GM23248 (cell line): ENCODE results near the gene DNAI1. TPM values are rescaled to one million over a fixed set of nuclear protein-coding genes. Genes with fewer than 3 reads are reported as not detected.

Experiments used
- DNase-seq: peaks from one replicate; pipeline ENCODE4 v3.0.0-alpha.2; 2015
- H2AFZ ChIP-seq: fragments of 200-600 bp; sonication (generic); 2 replicates; pipeline ENCODE4 v1.6.1; 2016; ENCODE audit warnings: antibody characterized with exemption
- H3F3A ChIP-seq: fragments of 200-600 bp; sonication (generic); 2 replicates; pipeline ENCODE4 v1.6.1; 2016; ENCODE audit warnings: mild to moderate bottlenecking, antibody characterized with exemption, mixed run types; ENCODE audit not compliant: insufficient read depth
- H3K27ac ChIP-seq: fragments of 200-600 bp; sonication (generic); 2 replicates; pipeline ENCODE4 v1.5.1; 2016; ENCODE audit warnings: mild to moderate bottlenecking
- H3K27me3 ChIP-seq: fragments of 200-600 bp; sonication (generic); replicated peaks from 2 replicates; pipeline ENCODE4 v1.6.1; 2016; ENCODE audit warnings: mild to moderate bottlenecking; ENCODE audit not compliant: insufficient read depth
- H3K36me3 ChIP-seq: fragments of 200-600 bp; sonication (generic); 2 replicates; pipeline ENCODE4 v1.6.1; 2016; ENCODE audit warnings: low read depth, mild to moderate bottlenecking
- H3K4me1 ChIP-seq: fragments of 200-600 bp; sonication (generic); 2 replicates; pipeline ENCODE4 v1.6.1; 2016; ENCODE audit warnings: mild to moderate bottlenecking; ENCODE audit not compliant: insufficient read depth
- H3K4me2 ChIP-seq: fragments of 200-600 bp; sonication (generic); one replicate; pipeline ENCODE4 v1.6.1; 2016; ENCODE audit warnings: mild to moderate bottlenecking; ENCODE audit not compliant: unreplicated experiment
- H3K4me3 ChIP-seq: fragments of 200-600 bp; sonication (generic); 2 replicates; pipeline ENCODE4 v1.5.1; 2016; ENCODE audit warnings: mild to moderate bottlenecking
- H3K79me2 ChIP-seq: fragments of 200-600 bp; sonication (generic); 2 replicates; pipeline ENCODE4 v1.6.1; 2016; ENCODE audit warnings: mild to moderate bottlenecking; ENCODE audit not compliant: insufficient read depth
- H3K9ac ChIP-seq: fragments of 200-600 bp; sonication (generic); 2 replicates; pipeline ENCODE4 v1.6.1; 2016; ENCODE audit warnings: mild to moderate bottlenecking
- H3K9me2 ChIP-seq: fragments of 200-600 bp; sonication (generic); 2 replicates; pipeline ENCODE4 v1.6.1; 2016; ENCODE audit warnings: mixed run types, mild to moderate bottlenecking, moderate library complexity; ENCODE audit not compliant: insufficient read depth
- H3K9me3 ChIP-seq: fragments of 200-600 bp; sonication (generic); one replicate; pipeline ENCODE4 v1.6.1; 2017; ENCODE audit warnings: low read depth
- H4K20me1 ChIP-seq: fragments of 200-600 bp; sonication (generic); 2 replicates; pipeline ENCODE4 v1.6.0; 2016; ENCODE audit not compliant: insufficient read depth
- EZH2 ChIP-seq: fragments of 200-600 bp; sonication (generic); IDR thresholded peaks from 2 replicates; pipeline ENCODE4 v1.6.1; 2018; ENCODE audit warnings: antibody characterized with exemption, mild to moderate bottlenecking; ENCODE audit not compliant: insufficient read depth, poor library complexity, severe bottlenecking
- EZH2phosphoT487 ChIP-seq: fragments of 200-600 bp; sonication (generic); IDR thresholded peaks from 2 replicates; pipeline ENCODE4 v1.6.1; 2018; ENCODE audit warnings: antibody characterized with exemption, moderate library complexity, mild to moderate bottlenecking, low read depth; ENCODE audit not compliant: insufficient read depth
- WGBS, 2 experiments: methylation state at CpG; one replicate each; pipeline ENCODE4 v1.1.6; 2015 to 2017; ENCODE audit warnings: low lambda C conversion rate in 2 of 2, low coverage in 1 of 2; ENCODE audit errors: missing lambda C conversion rate in 2 of 2; 5-methylcytosine and 5-hydroxymethylcytosine counted together
- in situ Hi-C: fragments of 300-500 bp; cut with MboI; formaldehyde crosslinking; loops from 2 replicates; pipeline ENCODE4 v1.15.0; 2020
- polyA plus RNA-seq: library from polyadenylated mRNA; unstranded; fragments of >200 nt; fragmentation: Nextera tagmentation; extraction: Ambion mirVana; gene quantifications from 2 replicates; pipeline ENCODE4 v1.2.1, GENCODE V29; 2016
- total RNA-seq: library from RNA; depleted of rRNA; stranded (reverse); fragments of >200 nt; shearing (Covaris generic); gene quantifications from 2 replicates; pipeline ENCODE4 v1.2.3, GENCODE V29; 2014

The DNAI1 gene
- total and polyA plus RNA-seq, 2 experiments from 2014 or later: not detected

GRCh38 chr9:34552986-34553385 is 94.4 kb downstream of the DNAI1 start:
- Histone ChIP-seq H3F3A (no peaks in the 10 kb centered on the region), H3K4me2 (no peak overlapping the region), H3K4me1 (no peaks in the 10 kb centered on the region), H2AFZ (no peak overlapping the region), H3K27ac (no peak overlapping the region), H3K36me3 (no peaks in the 10 kb centered on the region), H3K4me3 (no peak overlapping the region), H3K9me3 (no peaks in the 10 kb centered on the region), H4K20me1 (no peaks in the 10 kb centered on the region), H3K79me2 (no peaks in the 10 kb centered on the region), H3K9me2 (no peaks in the 10 kb centered on the region), H3K9ac (no peak overlapping the region), H3K27me3 (no peaks in the 10 kb centered on the region)
- in situ Hi-C loops: loop anchor here (5.0 kb wide), 1 partner anchor 39 kb away; no protein-coding TSS in a partner anchor
- DNase-seq: no peak
- 61 to 96% methylated on average over 2 of the region's 2 CpGs for WGBS, 2 experiments
- TF ChIP-seq EZH2: no peak

DNA sequence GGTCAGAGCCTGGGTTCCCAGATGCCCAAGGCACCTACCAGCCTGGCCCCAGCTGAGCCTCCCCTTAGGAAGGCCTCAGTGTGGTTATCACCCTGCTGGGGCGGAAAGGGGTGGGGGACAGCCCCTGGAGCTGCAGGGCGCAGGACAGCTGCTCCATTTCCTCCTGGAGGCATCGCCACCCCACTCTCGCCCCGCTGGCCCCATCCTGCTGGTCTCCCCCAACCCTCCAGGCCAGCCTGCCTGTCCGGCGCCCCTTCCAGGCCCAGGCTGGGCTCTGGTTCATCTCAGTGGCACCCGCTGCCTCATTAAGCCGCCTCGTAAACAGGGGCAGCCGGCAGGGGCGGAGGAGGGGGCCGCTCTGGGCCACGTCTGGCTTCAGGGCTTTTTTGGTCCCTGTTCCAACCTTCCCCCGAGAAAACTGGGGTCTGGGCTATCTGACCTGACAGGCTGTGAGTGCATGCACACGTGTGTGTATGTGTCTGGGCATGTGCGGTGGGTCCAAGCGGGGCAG is 95.0 kb downstream of the DNAI1 start:
- H3K79me2 ChIP-seq: no peaks in the 10 kb centered on the region
- no peaks in the 10 kb centered on the region for H3K27me3 ChIP-seq
- no peak overlapping the region for H2AFZ ChIP-seq
- H3K4me2 ChIP-seq: no peak overlapping the region
- H3K9ac ChIP-seq: no peak overlapping the region
- DNase-seq: no peak
- no peaks in the 10 kb centered on the region for H3K9me2 ChIP-seq
- no peaks in the 10 kb centered on the region for H3F3A ChIP-seq
- H3K27ac ChIP-seq: no peak overlapping the region
- H3K4me3 ChIP-seq: no peak overlapping the region
- H3K4me1 ChIP-seq: no peaks in the 10 kb centered on the region
- TF ChIP-seq EZH2 (no peak), EZH2phosphoT487 (no peak)
- WGBS, 2 experiments: 69 to 71% methylated on average over 17 to 18 of the region's 18 CpGs
- no peaks in the 10 kb centered on the region for H3K36me3 ChIP-seq
- H4K20me1 ChIP-seq: no peaks in the 10 kb centered on the region
- in situ Hi-C loops: loop anchor here (5.0 kb wide), 1 partner anchor 39 kb away; no protein-coding TSS in a partner anchor
- no peaks in the 10 kb centered on the region for H3K9me3 ChIP-seq

- WGBS, 2 experiments: 73 to 75% methylated on average over 15 to 16 of the region's 16 CpGs
- Histone ChIP-seq H2AFZ (no peak overlapping the region), H3F3A (no peaks in the 10 kb centered on the region), H3K4me2 (no peak overlapping the region), H3K27me3 (no peaks in the 10 kb centered on the region), H3K4me3 (no peak overlapping the region), H3K4me1 (no peaks in the 10 kb centered on the region), H3K27ac (no peak overlapping the region), H3K9me2 (no peaks in the 10 kb centered on the region), H4K20me1 (no peaks in the 10 kb centered on the region), H3K9ac (no peak overlapping the region), H3K9me3 (no peaks in the 10 kb centered on the region), H3K36me3 (no peaks in the 10 kb centered on the region), H3K79me2 (no peaks in the 10 kb centered on the region)
- in situ Hi-C loops: loop anchor here (5.0 kb wide), 1 partner anchor 38 kb away; no protein-coding TSS in a partner anchor
- DNase-seq: peak; percentile 14
- TF ChIP-seq EZH2: no peak
- no peak for TF ChIP-seq EZH2phosphoT487
Observed at GRCh38 chr9:34554211-34555001, 95.8 kb downstream of the DNAI1 start.

DNA sequence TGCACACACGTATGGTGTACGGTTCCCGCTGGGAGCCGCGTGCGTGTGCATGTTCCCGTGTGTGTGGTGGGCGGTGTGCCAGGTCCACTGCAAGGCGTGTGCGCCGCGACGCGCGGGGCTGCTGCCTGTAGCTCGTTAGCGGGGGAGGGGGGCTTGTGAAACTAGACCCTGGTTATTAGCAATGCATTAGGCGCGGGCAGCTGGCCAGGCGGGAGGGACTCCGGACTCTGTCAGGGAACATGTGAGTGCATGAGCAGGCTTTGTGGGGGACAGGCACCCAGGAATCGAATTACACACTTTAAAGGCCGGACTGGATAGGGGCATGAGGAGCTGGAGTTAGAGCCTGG is 96.4 kb downstream of the DNAI1 start:
- H3K9me2 ChIP-seq: no peaks in the 10 kb centered on the region
- in situ Hi-C loops: no loop called here
- no peak for DNase-seq
- no peak for TF ChIP-seq EZH2
- no peak for TF ChIP-seq EZH2phosphoT487
- H2AFZ ChIP-seq: no peak overlapping the region
- H3K27ac ChIP-seq: no peak overlapping the region
- 55 to 72% methylated on average over 22 to 23 of the region's 23 CpGs for WGBS, 2 experiments
- H3F3A ChIP-seq: no peaks in the 10 kb centered on the region
- H3K4me2 ChIP-seq: no peak overlapping the region
- H3K4me1 ChIP-seq: no peaks in the 10 kb centered on the region
- no peaks in the 10 kb centered on the region for H4K20me1 ChIP-seq
- no peaks in the 10 kb centered on the region for H3K36me3 ChIP-seq
- no peaks in the 10 kb centered on the region for H3K27me3 ChIP-seq
- no peaks in the 10 kb centered on the region for H3K79me2 ChIP-seq
- no peak overlapping the region for H3K4me3 ChIP-seq
- no peaks in the 10 kb centered on the region for H3K9me3 ChIP-seq
- no peak overlapping the region for H3K9ac ChIP-seq
